NCI-H2029 (cell line): ENCODE data around the gene SIPA1.
A peak's percentile ranks its signal among the peaks of the same experiment; 100 is the strongest.

Experiments
- DNase-seq: peaks from one replicate; lab custom pipeline; 2025; lab: John Stamatoyannopoulos, UW

The SIPA1 gene

DNA sequence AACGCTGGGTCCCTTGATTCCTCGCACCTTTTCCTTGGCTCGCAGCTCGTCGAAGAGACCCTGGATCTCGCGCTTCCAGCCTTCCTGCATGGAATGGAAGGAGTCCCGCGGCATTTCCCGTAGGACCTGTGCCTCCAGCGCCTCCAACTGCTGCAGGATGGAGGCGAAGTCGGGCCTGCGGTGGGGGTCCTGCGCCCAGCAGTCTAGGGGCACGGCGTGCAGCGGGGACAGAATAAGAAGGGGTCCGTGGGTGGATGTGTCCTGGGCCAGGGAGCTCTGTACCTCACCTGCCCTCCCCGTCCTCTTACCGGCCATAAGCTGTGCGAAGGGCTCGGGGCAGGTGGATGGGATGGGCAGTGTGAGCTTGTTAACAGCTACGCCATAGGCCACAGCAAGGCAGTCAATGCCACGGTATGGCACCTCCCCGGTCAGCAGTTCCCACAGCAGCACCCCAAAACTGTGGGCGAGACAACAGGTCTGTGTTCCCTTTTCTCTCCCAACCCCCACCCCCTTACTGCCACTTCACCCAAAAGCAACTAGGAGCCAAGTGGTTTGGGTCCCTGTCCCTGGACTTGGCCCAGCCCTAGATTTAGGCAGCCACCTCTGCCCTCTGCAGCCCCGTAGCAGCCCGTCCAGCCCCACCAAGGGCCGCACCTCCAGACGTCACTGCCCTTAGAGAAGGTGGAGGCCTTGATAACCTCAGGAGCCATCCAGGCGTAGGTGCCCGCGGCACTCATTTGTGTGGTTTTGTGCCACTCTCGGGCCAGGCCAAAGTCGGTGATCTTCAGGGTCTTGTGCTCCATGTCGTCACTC, 30.1 kb upstream of the SIPA1 start:
- DNase-seq: no peak

- no peak for DNase-seq
Observed at GRCh38 chr11:65609229-65609628, 28.7 kb upstream of the SIPA1 start.

DNA sequence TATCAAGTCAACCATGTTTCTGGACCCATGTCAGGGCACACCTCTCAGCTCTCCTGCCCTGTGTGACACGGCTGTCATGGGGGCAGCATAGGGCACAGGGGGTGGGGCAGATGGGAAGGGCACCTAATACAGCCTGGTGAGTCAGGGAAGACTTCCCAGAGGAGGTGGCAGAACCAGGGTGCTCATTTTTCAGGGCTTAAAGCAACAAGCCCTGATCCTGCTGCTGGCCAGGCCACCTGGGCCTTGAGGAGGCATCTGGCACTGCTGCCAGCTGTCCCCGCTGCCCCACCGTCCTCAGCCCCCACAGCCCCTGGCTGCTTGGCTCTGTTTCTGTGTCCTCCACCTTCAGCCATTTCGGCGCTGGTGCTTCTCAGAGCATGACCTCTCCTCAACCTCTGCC, 28.2 kb upstream of the SIPA1 start:
- no peak for DNase-seq

GRCh38 chr11:65610404-65610803, 27.5 kb upstream of the SIPA1 start:
- DNase-seq: no peak

GRCh38 chr11:65611028-65611757, 26.7 kb upstream of the SIPA1 start:
- DNase-seq: no peak

DNA sequence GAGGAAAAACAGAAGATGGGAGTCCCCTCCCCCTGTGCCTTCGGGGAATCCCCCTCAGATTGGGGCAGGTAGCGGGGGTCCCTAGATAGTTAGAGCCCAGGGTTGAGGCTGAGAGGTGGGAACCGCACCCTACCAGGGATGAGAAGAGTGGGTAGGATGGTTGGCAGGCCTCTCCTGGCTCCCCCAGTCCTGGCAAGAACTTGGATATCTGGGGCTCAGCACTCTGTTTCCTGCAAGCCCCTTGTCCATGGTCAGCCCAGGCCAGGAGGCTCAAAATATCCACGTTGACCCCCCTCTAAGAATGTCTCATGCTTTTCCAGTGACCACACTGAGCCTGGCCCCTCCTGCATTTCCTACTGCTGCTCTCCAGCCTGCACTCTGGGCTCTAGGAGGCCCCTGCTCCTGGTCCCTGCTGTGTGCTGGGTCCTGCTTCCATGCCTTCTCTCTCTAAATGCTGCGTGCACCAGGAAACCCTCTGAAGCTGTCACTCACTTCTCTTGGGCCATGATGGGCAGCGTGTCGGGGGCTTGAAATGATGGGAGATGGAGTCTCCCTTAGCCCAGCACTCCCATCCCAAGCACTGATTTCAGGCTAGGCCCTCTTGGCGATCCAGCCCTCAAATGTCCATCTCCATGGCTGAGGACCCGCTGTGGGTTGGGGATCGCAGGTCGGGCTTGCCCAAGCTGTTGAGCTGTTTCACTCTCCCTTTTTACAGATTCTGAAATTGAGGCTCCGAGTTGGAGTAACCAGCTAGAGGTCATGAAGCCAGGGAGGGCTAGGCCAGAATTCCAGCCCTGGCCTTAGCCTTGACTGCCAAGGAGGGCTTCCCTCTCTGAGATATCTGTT, 25.9 kb upstream of the SIPA1 start:
- no peak for DNase-seq

DNA sequence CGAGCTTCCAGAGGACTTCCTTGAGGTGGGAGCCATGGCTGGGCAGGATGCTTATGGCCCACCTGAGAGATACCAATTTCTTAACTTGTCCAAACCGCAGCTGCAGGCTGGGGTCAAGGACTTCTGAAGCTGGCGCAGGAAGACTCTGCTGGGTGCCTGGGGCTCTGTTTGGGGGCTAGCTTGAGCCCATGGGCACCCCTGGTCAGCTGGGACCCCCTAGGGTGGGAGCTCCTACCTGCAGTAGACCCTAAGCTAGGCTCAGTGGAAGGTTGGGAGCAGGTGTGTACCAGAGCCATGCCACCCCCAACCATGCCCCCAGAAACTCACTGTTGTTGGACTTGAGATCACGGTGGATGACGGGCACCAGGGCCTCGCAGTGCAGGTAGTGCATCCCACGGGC, 25.2 kb upstream of the SIPA1 start:
- no peak for DNase-seq

DNA sequence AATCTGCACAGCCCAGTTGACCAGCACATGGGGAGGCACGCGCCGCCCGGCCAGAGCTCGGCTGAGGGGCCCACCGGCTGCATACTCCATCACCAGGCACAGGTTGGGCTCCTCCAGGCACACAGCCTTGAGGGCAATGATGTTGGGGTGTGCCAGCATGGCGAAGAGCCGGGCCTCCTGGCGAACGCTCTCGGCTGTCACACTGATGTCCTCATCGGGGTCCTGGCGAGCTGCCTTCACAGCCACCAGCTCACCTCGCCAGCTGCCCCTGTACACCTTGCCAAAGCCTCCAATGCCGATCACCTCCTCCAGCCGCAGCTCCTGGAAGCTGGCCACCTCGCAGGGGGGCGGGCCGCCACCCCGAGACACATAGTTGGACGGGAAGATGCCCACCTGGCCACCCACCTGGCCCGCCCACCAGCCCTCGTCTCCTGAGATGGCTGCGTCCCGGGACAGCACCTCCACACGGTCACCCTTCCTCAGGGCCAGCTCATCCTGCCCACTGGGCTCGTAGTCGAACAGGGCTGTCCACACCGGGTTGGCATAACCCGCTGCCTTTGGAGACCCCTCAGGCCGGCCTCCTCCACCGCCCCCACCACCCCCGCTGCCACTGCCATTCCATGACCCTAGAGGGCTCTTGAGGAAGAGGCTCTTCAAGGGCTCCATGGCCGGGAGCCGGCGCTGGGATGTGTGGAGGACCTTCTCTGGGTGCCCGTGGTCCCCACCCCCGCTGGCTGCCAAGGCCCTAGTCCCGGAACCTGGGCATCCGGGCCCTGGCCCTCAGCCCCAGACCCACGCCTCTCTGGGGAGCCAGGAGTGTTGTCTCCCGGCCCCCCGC, 24.6 kb upstream of the SIPA1 start:
- no peak for DNase-seq

GRCh38 chr11:65615229-65615949, 22.5 kb upstream of the SIPA1 start, which contains the start of gene PCNX3:
TSS of gene PCNX3 (plus strand) at chr11:65615776. CDS start at chr11:65616312, 536 bp downstream.
- peak; percentile 100 for DNase-seq

DNA sequence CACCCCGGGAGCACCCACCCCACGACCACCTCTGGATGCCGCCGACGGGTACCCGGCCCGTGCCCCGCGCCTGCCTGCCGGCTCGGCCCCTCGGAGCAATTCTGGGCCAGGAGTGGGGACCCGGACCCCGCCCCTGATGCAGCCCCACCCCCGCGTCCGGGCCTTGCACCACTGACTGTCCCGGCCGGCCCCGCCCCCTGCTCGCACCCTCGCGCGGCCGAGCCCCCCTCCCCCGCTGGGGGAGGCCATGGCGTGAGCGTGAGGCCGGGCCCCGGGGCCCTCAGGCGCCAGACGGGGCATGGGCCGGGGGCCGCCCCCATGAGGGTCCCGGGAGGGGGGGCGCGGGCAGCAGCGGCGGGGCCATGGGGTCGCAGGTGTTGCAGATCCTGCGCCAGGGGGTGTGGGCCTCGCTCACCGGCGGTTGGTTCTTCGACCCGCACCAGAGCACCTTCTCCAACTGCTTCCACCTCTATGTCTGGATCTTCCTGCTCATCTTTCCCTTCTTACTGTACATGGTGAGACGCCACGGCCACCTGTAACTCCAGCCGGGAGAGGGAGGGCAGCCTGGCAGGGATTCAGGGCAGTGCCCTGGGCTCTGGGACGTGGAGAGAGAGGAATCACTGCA, 21.8 kb upstream of the SIPA1 start:
- DNase-seq: no peak

DNA sequence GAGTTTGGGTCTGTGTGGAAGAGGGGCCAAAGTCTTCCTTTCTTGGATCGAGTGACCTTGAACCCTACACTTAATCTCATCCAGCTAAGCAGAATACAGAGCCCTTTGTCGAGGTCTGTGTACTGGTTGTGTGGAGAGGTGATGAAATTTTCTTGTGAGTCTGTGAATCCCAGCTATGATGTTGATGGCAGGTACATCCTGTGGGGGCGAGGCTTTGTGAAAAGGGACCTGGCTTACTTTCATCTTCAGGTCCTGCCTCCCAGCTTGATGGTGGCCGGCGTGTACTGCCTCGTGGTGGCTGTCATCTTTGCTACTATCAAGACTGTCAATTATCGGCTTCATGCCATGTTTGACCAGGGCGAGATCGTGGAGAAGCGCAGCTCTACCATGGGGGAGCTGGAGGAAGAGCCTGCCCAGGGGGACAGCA, 21.3 kb upstream of the SIPA1 start:
- no peak for DNase-seq

- DNase-seq: no peak
Observed at GRCh38 chr11:65617136-65617850, 20.6 kb upstream of the SIPA1 start.

- no peak for DNase-seq
Observed at GRCh38 chr11:65617990-65618751, 19.7 kb upstream of the SIPA1 start.

DNA sequence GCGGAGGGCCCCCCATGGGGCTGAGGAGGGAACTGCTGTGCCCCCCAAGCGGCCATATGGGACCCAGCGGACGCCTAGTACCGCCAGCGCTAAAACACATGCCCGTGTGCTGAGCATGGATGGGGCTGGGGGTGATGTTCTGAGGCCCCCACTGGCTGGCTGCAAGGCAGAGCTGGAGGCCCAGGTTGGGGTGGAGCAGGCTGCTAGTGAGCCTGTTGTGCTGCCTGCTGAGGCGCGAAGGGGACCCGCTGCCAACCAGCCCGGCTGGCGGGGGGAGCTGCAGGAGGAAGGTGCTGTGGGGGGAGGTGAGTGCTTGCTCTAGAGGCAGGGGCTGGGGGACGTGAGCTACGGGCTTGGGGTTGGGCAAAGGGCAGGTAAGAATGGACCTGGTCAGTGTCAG, 19.1 kb upstream of the SIPA1 start:
- DNase-seq: no peak

DNA sequence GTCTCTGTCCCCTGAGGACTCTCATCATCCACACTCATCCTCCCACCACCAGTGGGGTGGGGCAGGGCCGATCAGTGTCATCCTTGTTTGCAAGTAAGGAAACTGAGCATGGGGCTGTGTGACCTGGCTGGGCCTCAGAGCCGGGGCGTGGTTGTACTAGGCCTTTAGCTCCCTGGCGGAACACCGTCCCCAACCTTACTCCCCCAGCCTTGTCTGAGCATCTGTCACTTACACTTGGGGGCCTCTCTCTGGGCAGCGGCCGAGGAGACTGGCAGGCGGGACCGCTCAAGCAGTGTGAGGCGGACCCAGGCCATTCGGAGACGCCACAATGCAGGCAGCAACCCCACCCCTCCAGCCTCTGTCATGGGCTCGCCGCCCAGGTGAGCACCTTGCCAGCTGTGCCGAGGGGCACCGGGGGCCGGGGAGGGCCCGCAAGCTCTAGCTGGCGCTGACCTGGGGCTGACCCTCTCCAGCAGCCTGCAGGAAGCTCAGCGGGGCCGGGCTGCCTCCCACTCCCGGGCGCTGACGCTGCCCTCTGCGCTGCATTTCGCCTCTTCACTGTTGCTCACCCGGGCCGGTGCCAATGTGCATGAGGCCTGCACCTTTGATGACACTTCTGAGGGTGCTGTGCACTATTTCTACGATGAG, 18.5 kb upstream of the SIPA1 start:
- no peak for DNase-seq

GRCh38 chr11:65620666-65621065, 17.2 kb upstream of the SIPA1 start:
- no peak for DNase-seq

DNA sequence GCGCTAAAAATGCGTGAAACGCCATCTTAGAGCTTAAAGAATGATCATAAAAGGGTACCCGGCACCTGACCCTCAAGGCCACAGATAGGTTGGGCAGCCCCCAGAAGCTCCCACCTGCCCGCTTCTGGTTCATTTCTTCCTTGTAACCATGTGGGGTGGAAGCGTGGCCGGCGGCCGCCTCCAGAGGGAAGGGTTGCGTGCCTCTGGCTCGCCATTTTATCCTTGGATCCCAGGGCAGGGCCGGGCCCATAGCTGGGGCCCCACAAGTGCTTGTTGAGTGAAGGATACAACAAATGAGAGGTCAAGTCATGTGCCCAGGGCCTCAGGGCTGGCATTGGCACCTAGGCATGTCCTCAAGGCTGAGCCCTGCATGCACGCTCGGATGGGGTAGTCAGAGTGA, 16.4 kb upstream of the SIPA1 start:
- DNase-seq: no peak

DNA sequence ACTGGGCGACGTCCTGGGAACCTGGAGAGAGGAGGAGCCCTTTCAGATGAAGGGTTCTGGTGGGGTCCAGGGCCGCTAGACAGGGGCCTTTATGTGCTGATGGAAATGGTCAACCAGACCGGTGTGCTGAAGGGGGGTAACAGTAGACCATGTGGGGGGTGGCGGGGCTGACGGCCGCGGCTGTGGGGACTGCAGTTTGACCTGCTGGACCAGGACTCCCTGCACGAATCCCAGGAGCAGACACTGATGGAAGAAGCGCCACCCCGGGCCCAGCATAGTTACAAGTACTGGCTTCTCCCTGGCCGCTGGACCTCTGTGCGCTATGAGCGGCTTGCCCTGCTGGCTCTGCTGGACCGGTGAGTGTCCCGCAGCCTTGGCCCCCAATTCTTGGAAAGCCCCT, 15.9 kb upstream of the SIPA1 start:
- no peak for DNase-seq
